DND-41 (cell line): ENCODE measurements around the gene SLC30A2.

Experiments used
- ATAC-seq: fragments of 200-7000 bp; cut with Tn5 transposase; 3 replicates; pipeline ENCODE4 v1.9.1; 2021; ENCODE audit warnings: low read depth; ENCODE audit not compliant: insufficient read depth
- DNase-seq: peaks from one replicate; pipeline ENCODE4 v3.0.0-alpha.2; 2020
- H2AFZ ChIP-seq: 2 replicates; pipeline ENCODE4 v1.6.0; 2012; ENCODE audit warnings: low read depth, low read length
- H3K27ac ChIP-seq: 2 replicates; pipeline ENCODE4 v1.5.1; 2012; ENCODE audit warnings: low read length, inconsistent platforms
- H3K27me3 ChIP-seq: fragments of 200-600 bp; sonication (generic); 2 replicates; pipeline ENCODE4 v1.6.0; 2012; ENCODE audit warnings: low read length, mild to moderate bottlenecking, inconsistent platforms; ENCODE audit not compliant: insufficient read depth, poor library complexity
- H3K36me3 ChIP-seq: 2 replicates; pipeline ENCODE4 v1.5.1; 2012; ENCODE audit warnings: low read length, inconsistent platforms; ENCODE audit not compliant: insufficient read depth
- H3K4me1 ChIP-seq: 2 replicates; pipeline ENCODE4 v1.5.1; 2012; ENCODE audit warnings: mild to moderate bottlenecking, low read length; ENCODE audit not compliant: insufficient read depth
- H3K4me2 ChIP-seq: 2 replicates; pipeline ENCODE4 v1.6.0; 2012; ENCODE audit warnings: mild to moderate bottlenecking, moderate library complexity, low read length, inconsistent platforms; ENCODE audit not compliant: insufficient read depth
- H3K4me3 ChIP-seq, 2 experiments: fragments of 200-600 bp in 1 of 2; shearing (Covaris generic) in 1 of 2; 2 replicates each; pipeline ENCODE4 v1.5.1; 2012 to 2016; ENCODE audit warnings: inconsistent platforms in 2 of 2, low read length in 2 of 2, mild to moderate bottlenecking in 2 of 2, low read depth in 1 of 2, moderate library complexity in 1 of 2
- H3K79me2 ChIP-seq: 2 replicates; pipeline ENCODE4 v1.6.0; 2012; ENCODE audit warnings: low read length, inconsistent platforms; ENCODE audit not compliant: insufficient read depth
- H3K9ac ChIP-seq: 2 replicates; pipeline ENCODE4 v1.6.0; 2012; ENCODE audit warnings: low read depth, mild to moderate bottlenecking, inconsistent platforms, low read length, moderate library complexity
- H3K9me3 ChIP-seq: 2 replicates; pipeline ENCODE4 v1.5.1; 2012; ENCODE audit warnings: low read length, moderate library complexity, mild to moderate bottlenecking, inconsistent platforms; ENCODE audit not compliant: insufficient read depth, severe bottlenecking
- H4K20me1 ChIP-seq: 2 replicates; pipeline ENCODE4 v1.6.0; 2012; ENCODE audit warnings: low read length; ENCODE audit not compliant: insufficient read depth
- CTCF ChIP-seq: IDR thresholded peaks from 2 replicates; pipeline ENCODE4 v1.5.1; 2012; ENCODE audit warnings: borderline replicate concordance, low read length, moderate library complexity, mild to moderate bottlenecking; ENCODE audit not compliant: poor library complexity, severe bottlenecking; ENCODE audit errors: extremely low read depth
- EZH2 ChIP-seq: IDR thresholded peaks from 3 replicates; pipeline ENCODE4 v1.6.1; 2012; ENCODE audit warnings: borderline replicate concordance, low read depth, mild to moderate bottlenecking, moderate library complexity, low read length, inconsistent platforms; ENCODE audit not compliant: severe bottlenecking

The SLC30A2 gene

GRCh38 chr1:26017606-26018005 is 28.3 kb downstream of the SLC30A2 start:
- no peak overlapping the region for H3K4me2 ChIP-seq
- no peak for TF ChIP-seq CTCF
- TF ChIP-seq EZH2, result no peak
- no peak overlapping the region for H3K27ac ChIP-seq
- H3K36me3 ChIP-seq, result no peaks in the 10 kb centered on the region
- no peaks in the 10 kb centered on the region for H3K4me1 ChIP-seq
- no peak overlapping the region for H3K9ac ChIP-seq
- H3K27me3 ChIP-seq, result peaks cover 5% of the 10 kb centered on the region
- no peaks in the 10 kb centered on the region for H3K79me2 ChIP-seq
- ATAC-seq (no peak), DNase-seq (no peak)
- no peak overlapping the region for H3K4me3 ChIP-seq
- no peaks in the 10 kb centered on the region for H3K9me3 ChIP-seq
- no peaks in the 10 kb centered on the region for H4K20me1 ChIP-seq
- no peak overlapping the region for H2AFZ ChIP-seq

- peak; percentile 75 for ATAC-seq
- no peak overlapping the region for H3K27ac ChIP-seq
- H3K9me3 ChIP-seq, result no peaks in the 10 kb centered on the region
- no peak overlapping the region for H2AFZ ChIP-seq
- no peak overlapping the region for H3K4me3 ChIP-seq
- H3K79me2 ChIP-seq, result no peaks in the 10 kb centered on the region
- peaks cover 5% of the 10 kb centered on the region for H3K27me3 ChIP-seq
- no peaks in the 10 kb centered on the region for H3K4me1 ChIP-seq
- no peak overlapping the region for H3K4me2 ChIP-seq
- TF ChIP-seq CTCF, result no peak
- no peak for TF ChIP-seq EZH2
- H3K9ac ChIP-seq, result no peak overlapping the region
- peak; percentile 41 for DNase-seq
- no peaks in the 10 kb centered on the region for H3K36me3 ChIP-seq
- H4K20me1 ChIP-seq, result no peaks in the 10 kb centered on the region
Observed at GRCh38 chr1:26016953-26017545, 28.9 kb downstream of the SLC30A2 start.

- no peak overlapping the region for H3K9ac ChIP-seq
- no peaks in the 10 kb centered on the region for H3K79me2 ChIP-seq
- H3K9me3 ChIP-seq, result no peaks in the 10 kb centered on the region
- DNase-seq (no peak), ATAC-seq (no peak)
- H3K27me3 ChIP-seq, result peaks cover 4% of the 10 kb centered on the region
- H4K20me1 ChIP-seq, result no peaks in the 10 kb centered on the region
- H3K4me1 ChIP-seq, result no peaks in the 10 kb centered on the region
- no peaks in the 10 kb centered on the region for H3K36me3 ChIP-seq
- no peak overlapping the region for H3K4me2 ChIP-seq
- H3K27ac ChIP-seq, result no peak overlapping the region
- no peak for TF ChIP-seq CTCF
- no peak for TF ChIP-seq EZH2
- no peak overlapping the region for H2AFZ ChIP-seq
- H3K4me3 ChIP-seq, result no peak overlapping the region
Observed at GRCh38 chr1:26016258-26016952, 29.5 kb downstream of the SLC30A2 start.
